DMS 273 treated with DMSO at 0.1 percent for 48 hours (cell line): ENCODE measurements around the gene NCAM1.
A peak's percentile ranks its signal among the peaks of the same experiment; 100 is the strongest.
"Not testable (repeated sequence)": the region's sequence is repeated elsewhere in the genome, so short reads cannot be mapped to it uniquely, and the experiment has no call there.

ENCODE experiments used
- DNase-seq: peaks from one replicate; lab custom pipeline; 2025; lab: John Stamatoyannopoulos, UW

The NCAM1 gene

DNA sequence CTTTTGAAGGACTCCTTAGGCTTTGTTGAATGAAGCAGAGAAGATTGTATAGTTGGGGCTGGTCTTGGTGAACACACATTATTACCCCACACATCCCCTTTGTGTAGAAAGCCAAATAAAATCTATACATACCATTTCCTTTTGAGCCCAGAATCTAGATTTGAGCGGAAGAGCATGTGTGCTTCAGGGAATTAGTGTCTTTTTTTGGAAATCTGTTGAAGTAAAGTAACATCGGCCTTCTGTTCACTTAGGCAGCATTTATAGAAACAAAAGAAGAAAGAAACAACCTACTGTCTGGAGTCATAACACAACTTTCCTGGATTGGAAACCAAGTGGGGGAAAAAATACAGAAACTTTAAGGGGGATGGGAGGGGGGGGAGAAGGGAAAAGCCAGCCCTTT, 315.2 kb downstream of the NCAM1 start:
- DNase-seq, result no peak

DNA sequence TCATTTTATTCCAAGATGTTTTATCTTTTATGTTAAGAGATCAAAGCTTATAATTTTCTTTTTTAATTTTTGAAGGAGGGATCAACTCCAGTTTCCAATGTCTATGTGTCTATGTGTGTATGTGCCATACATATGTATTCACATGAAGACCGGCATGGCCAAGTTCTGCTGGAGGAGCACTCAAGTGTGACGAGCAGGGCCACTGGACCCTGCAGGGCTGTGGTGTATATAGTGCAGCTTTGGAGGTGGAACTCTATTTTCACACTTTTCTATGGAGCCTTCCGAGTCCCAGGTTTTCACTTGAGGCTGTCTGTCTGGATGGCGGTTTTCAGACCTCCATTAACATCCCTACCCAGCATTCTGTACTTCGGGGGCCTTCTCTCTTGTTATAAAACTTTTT, 316.7 kb downstream of the NCAM1 start:
- DNase-seq, result no peak

DNA sequence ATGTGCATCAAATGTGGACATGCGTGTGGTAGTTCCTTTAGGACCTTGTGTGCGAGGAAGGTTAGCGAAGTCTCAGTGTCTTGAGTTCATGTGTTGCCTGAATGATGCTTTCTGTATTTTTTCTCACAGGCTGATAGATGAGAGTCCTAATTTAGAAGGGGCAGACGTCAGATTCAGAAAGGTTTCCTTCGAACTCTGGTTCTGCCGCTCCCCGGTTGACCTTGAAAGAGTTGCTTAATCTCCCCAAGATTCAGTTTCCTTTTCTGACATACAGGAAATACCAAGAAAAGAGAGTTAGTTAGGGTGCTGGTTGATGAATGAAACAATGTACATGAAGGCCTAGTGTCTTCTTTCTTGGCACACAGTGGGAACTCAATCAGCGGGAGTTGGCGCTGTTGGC, 317.3 kb downstream of the NCAM1 start:
- no peak for DNase-seq

DNA sequence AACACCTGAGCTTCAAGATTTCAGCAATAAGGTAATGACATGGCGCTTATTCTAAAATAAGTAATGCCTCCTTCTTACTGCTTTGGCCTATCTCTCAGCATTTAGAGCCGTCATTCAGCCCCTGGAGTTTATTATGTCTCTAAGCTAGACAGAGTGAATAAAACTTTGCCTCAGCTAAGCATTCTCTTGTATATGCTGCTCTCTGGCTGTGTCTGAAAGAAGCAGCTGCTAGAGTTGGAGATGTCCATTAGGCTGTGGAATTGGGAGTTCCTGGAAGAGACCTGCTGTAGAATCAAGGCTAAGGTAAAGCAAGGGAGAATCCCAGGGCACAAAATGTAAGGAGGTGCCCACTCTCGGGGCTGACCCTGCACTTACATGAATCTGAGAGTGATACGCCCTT, 317.7 kb downstream of the NCAM1 start:
- DNase-seq, result no peak

DNA sequence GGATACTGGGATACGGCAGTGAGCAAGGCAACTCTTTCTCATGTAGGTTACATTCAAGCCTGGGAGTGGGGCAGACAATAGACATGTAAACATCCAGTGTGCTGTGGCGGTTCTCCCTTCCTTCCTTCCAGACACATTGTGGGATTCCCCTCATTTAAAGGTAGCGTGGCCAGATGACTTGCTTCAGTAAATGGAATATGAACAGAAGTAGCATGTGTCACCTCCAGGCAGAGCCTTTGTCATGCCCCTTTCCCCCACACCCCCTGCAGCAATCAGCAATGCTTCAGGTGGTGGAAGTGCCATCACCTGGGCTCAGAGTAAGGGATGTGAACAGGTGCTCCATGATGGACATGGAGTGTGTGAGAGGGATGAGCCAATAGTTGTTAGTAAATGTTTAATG, 318.4 kb downstream of the NCAM1 start:
- no peak for DNase-seq

DNA sequence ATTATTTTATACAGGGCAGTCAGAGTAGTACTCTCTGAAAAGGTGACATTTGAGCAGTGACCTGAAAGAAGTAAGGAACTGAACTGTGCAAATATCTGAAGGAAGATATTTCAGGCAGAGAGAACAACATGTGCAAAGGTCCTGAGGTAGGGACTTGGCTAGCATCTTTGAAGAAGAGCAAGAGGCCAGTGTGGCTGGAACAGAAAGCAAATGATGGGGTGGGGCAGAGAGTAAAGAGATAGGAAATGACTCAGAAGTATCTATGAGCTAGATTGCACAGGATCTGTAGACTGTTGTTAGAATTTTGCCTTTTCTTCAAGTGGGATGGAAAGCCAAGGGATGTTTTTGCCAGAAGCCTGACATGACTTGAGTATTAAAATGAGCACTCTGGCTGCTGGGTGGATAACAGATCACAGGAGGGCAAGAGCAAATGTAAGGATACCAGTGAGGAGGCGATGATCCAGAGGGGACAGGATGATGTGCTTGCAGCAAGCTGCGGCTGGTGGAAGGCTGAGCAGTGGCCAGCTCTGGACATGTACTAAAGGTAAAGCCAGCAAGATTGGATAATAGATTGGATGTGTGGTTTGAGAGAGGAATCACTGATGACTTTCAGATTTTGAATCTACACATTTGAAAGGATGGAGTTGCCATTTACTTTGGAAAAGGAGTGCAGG, 320.0 kb downstream of the NCAM1 start:
- DNase-seq, result no peak

DNA sequence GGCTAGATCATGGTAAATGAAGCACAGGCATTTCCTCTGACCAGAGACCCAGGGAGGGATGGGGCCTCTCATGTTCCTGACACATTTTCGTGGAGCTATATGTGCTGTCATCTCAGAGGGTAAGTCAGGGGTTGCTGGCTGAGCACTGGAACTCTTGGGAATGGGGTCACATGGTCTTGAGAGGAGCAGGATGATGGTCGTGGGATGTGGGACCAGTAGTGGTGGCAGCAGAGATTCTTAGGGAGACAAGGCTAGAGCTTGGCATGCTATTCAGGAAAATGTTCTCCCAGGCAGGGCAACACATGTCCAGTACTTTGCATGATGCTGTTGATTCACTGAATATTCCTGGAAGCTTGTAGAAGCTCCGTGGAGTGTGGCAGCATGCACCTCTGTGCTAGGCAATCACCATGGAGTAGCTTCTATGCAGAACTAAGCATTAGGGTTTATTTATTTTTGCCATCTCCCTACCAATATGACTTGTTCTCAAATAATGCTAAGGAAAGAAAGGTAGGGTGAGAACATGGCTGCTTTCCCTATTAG, 321.7 kb downstream of the NCAM1 start:
- no peak for DNase-seq

DNA sequence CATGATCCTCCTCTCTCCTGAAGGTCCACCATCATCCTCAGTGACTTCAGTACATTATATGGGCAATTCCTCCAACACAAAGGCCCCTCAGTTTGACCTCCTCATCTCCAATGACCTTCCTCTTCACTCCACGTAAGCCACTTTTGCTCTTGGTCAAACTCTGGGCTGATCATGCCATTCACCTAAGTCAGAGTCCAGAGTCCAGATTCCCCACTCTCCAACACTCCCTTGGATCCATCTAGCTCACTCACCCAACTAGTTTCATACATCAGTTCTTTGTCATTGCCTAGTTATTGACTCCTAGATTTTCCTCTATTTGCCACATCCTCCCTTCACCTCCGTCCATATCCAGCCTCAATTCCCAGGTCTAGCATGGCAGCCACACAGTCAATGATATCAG, 322.7 kb downstream of the NCAM1 start:
- DNase-seq, result no peak

DNA sequence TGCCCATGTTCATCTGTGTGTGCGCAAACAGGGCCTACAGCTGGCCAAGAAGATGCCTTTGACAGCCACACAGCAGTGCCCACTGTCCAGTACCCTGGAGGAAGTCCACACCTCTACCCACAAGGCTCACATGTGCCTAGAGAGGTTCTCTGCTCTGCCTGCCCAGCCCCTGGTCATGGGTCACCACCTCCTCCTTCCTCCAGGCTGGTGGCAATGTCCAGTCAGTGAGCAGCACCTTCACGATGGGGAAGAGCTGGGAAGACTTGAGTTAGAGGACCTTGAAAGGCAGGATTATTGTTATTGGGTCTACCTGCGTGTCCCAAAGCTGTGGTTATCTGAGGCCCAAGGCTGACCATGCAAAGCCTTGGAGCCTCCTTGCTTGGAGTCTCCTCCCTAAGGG, 324.8 kb downstream of the NCAM1 start:
- DNase-seq, result no peak

DNA sequence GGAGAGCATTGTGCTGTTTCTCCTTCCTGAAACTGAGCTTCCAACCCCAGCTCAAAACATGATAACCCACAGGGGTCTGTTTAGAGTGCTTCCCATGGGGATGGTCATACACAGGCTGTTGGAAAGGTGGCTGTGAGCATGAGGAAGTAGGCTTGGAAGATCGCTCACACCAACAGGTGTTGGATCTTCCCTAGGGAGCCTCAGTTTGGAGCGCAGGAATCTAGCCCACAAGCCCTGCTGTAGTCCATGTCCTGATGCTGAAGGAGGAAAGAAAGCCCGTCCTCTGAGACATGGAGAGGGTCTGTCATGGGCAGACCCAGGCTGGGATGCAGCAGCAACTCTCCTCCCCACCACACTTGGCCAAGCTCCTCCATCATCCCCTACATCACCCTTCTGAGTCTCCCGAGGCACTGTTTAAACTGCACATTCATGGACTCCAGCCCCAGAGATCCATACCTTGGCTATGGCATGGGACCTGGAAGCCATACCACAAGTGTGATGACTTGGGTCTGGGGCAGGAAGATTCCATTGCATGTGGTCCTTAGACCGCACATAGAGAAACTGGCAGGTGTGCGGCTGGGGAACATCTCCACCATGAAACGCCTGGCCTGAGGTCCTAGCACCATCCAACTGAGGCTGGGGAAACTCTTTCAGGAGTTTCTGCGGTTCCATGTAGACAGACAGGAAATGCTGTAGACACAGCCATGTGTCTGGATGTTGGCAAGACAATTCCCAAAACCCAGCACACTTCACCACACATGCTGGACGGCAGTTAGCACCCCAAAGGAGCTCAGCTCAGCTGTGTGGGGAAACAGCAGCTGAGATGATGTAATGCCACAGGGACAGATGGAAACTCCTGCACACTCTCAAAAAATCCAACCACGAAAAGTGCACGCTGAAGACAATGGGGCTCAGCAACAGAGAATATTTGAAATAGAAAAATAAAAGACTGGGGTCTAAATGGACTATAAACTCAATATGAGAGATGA, 325.6 kb downstream of the NCAM1 start:
- DNase-seq, result no peak

DNA sequence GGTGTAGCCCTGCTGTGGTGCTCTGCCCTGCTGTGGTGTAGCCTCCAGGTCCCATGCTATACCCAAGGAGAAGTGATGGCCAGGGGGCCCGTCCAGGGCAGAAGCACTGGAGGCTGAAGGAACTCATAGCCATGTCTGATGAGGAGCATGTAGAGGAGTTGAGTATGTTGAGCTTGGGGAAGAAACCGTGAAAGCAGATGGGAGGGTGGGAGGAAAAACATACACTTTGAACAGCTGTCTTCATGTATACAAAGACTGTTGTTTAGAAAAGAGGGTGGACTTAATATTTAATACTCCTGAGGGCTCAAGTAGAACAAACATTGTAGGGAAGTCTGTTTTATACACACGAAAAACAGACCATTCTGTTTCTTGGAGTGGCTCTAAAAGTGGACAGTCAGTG, 326.6 kb downstream of the NCAM1 start:
- no peak for DNase-seq

DNA sequence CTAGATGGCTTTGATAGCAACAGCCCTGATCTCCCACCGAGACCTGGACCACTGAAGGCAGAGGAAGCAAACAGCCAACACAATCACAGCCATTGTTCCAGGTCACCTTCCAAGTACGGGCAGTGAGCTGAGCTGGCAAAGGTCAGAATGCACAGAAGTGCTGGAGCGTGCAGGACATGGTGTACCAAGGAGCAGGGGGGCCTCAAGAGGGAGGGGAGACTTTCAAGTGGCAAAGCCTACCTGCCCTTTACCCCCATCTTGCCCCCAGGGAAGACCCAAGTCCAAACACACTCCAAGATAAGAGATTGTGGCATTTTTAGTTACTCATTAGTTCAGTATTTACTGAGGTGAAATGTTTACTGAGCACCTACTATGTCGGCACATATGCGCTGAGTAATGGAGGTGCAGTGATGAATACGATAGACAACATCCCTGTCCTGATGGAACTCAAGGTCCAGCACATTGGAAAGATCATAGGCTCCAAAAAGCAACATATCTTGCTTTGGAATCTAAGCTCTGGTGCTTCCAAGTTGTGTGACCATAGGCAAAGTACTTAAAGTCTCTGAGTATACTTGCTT, 327.2 kb downstream of the NCAM1 start:
- no peak for DNase-seq

DNA sequence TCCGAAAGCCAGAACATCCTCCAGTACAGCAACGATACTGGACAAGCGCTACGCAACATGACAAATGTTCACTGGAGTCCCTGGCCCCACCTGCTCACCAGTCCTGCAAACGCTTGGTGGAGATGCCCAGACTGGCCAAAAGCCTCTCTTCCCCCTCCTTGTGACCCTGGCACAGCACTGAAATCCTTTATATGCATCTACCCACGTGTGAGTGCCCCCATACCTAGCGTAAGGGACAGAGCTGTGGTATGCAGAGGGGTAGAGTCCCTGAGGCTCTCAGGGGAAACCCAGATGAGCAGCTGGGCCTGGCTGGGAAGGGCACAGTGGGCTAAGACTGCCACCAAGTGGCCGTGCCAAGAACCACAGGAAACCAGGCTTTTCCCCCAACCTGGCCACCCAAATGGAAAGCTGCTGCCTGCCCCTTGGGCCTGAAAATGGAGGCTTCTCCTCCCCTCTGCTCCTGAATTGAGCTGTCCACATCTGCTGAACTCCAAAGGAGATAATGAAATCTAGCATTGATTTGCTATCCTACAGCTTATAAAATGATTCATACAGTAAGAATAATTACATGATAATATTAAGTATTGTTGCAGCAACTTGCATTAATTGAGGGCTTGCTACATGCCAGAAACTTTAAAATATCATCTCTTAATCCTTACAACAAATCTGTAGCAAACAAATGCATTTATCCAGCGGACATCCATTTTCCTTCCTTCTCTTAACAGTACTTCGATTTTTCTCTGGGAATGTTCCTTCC, 328.4 kb downstream of the NCAM1 start:
- peak; percentile 6 for DNase-seq

DNA sequence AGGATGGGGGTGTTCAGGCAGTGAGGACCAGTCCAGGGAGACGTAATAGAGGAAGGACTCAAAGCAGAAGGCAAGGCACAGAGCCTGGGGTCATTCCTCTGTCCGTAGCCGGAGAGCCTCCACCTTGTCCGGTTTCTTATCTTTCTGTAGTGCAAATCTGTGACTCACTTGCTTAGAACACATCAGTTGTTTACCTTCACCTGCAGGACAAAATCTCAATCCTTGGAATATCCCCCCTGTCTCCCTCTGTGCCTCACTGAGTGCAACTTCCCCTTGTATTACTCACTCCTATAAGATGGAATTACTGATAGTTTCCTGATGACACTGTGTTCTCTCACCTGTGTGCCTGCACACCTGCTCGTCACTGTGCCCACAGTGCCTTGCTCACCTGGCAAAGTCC, 332.7 kb downstream of the NCAM1 start:
- no peak for DNase-seq

DNA sequence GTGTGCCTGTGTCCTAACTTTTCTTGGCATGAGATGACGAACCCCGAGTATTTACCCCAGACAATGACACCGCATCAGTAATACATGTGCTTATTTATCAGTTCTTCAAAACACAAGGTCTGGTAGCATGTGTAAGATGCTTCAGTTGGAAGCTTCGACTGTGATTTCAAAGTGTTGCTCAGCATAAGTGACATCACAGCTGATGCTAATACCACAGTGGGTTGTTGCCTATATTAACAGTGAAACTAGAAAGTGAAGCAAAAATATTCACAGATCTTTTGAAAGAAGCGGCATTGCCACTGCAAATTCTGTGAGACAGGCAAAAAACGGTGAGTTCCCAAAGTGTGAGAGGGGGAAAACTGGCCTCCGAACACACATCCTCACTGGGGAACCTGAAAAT, 334.8 kb downstream of the NCAM1 start:
- no peak for DNase-seq

DNA sequence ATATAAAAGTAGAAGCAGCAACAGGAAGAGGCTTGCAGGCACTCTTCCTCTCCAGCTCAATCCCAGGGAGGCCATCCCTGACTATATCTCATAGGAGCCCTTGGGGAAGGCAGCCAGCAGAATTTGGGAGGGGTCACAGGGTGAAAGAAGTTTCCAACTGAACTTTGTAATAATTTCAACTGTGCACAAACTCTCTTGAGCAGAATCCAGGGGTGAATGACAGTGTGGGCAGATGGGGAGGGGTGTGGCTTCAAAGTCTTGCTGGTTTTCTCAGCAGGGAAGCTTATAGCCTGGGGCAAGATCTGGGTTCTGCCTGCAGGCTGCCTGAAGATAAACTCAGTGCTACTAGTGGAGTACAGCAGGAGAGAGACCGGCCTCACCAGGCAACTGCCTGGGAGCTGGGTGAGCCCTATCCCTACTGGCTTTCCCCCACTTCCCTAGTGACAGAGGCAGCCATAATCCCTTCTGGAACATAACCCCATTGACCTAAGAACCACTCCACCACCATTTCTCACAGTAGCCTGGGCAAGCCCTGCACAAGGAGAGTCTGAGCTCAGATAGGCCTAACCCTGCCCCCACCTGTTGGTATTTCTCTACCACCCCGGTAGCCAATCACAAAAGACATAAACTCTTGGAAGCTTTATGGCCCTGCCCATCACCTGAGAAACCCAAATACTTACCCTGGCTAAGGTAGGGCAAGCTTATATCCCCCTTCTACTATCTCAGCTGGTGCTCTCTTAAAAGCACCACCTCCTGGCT, 335.4 kb downstream of the NCAM1 start:
- peak; percentile 21 for DNase-seq

DNA sequence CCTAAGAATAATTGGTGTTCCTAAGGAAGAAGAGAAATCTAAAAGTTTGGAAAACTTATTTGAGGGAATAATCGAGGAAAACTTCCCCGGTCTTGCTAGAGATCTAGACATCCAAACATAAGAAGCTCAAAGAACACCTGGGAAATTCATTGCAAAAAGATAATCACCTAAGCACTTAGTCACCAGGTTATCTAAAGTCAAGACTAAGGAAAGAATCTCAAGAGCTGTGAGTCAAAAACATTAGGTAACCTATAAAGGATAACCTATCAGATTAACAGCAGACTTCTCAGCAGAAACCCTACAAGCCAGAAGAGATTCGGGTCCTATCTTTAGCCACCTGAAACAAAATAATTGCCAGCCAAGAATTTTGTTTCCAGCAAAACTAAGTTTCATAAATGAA, 337.3 kb downstream of the NCAM1 start:
- not testable (repeated sequence) for DNase-seq

DNA sequence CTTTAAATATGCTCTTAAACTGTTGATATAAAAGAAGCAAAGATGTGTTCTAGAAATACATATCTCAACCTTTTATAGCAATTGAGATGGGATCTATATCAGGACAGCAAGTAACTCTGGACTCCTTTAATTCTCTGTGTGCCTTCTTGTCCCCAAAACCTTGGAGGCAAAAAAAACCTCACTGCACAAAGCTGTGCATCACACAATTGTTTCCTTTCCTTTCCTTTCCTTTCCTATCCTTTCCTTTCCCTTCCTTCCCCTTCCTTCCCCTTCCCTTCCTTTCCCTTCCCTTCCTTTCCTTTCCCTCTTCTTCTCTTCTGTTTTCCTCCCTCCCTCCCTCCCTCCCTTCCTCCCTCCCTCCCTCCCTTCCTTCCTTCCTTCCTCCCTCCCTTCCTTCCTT, 343.7 kb downstream of the NCAM1 start:
- DNase-seq, result no peak

DNA sequence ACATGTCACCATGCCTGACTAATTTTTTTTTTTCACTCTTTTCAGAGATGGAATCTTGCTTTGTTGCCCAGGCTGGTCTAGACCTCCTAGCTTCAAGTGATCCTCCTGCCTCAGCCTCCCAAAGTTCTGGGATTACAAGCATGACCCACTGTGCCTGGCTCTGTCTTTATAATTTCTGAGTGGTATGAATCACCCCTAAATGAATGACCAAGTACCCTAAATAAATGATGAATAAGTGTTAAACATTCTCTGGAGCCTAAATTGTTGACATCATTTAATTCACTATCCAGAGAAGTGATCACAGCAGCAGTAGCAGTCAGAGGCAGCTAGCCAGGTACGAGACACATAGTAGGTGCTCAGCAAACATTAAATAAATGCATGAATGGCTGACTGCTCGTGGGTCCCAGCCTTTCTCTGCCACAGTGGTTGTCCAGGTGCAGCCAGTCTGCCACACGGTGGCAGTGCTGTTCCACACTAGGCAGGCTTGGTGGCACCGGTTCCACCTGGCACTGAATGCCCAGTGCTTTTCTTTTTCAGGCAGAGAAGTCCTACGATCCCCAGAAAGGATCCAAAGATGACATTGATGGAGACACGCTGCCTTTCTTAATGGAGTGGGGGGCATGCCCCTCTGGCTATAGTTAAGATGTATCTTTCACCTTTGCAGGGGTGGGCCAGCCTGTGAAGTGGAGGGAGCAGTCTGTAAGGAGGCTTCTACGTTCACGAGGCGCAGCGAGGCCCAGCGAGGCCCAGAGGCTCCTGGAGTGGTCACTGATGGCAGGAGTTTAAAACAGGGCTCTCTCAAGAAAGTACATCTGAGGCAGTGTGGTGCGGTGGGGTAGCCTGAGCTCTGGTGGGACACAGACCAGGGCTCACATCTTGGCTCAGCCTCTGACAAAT, 344.5 kb downstream of the NCAM1 start:
- peak; percentile 18 for DNase-seq

DNA sequence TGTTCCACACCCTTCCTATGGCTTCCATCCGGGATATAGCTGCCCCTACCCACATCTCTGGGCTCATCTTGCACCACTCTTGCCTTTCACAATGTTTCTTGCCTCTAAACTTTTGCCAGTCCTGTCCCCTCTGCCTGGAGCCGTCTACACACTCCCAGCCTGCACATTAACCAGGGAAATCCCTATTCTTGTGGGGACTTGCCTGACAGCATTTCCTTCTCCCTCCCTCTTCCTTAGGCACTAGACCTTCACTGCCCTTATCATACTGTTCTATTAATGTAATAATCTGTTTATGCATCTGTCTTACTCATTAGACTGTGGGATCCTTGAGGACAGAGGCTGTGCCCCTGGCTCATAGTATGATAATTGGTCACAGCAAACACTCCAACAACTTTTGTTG, 347.4 kb downstream of the NCAM1 start:
- no peak for DNase-seq
